ENCODE results near the gene TMEM164. TPM values are rescaled to one million over a fixed set of nuclear protein-coding genes. Genes with fewer than 3 reads are reported as not detected.

Gene TMEM164
- total and polyA plus RNA-seq, 12 donors = 8.7 to 32.2 (median 24.8) TPM

DNA sequence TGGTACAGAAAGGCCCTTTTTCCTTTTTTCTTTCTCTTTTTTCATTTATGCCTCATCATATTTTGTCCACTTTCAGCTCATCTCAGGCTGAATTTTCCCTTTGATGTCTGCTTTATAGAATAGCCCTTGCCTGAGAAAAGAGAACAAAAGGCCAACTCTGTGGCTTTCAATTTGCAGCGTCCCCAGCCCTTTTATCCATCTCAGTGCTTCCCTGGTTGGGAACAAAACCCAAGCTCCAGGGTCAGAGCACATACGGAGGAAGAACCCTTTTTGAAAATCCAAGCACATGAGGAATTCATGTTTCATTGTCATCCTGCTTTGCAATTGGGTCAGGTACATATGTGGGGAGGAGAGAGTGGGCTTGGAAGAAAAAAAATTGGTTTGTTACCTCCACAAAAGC is 47.5 kb downstream of the TMEM164 start:
- intact Hi-C loops (cut with DNase I) = no loop called here
- Histone ChIP-seq H3K36me3 (replicated peaks in 1 of 2) (no peaks in the 10 kb centered on the region), H3K9me3 (replicated peaks in 1 of 3) (no peaks in the 10 kb centered on the region), H3K4me3 (no peak overlapping the region), H3K4me1 (replicated peaks in 1 of 2) (no peaks in the 10 kb centered on the region), H3K27me3 (no peaks in the 10 kb centered on the region), H3K27ac (no peak overlapping the region)
- DNase-seq = no peak
- TF ChIP-seq CTCF (IDR thresholded peaks at IDR 0.05) (no peak), POLR2A (IDR thresholded peaks at IDR 0.05) (no peak)
- WGBS, 4 donors = 55 to 88% (median 75%) methylated on average over 2 of the region's 2 CpGs

DNA sequence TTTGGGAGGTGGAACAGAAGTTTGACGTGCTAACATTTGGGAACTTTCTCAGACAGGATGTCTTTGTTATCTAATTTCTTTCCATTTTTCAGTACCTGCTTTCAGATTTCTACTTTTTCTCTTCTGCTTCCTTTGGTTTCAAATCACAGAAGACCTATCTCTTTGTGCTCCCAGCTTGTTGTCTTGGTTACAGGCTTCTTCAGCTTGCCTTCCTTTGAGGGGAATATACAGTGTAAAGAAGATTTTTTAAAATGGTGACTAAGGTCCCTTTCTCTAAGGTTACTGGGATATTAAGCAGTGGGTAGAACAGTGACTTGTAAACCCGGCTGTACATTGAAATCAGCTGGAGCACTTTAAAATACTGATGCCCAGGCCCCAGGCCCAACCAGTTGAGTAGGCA is 48.0 kb downstream of the TMEM164 start:
- no peak for TF ChIP-seq POLR2A (IDR thresholded peaks at IDR 0.05)
- no peak for TF ChIP-seq CTCF (IDR thresholded peaks at IDR 0.05)
- no peak overlapping the region for H3K27ac ChIP-seq
- H3K4me1 ChIP-seq (replicated peaks in 1 of 2) = no peaks in the 10 kb centered on the region
- H3K36me3 ChIP-seq (replicated peaks in 1 of 2) = no peaks in the 10 kb centered on the region
- no peaks in the 10 kb centered on the region for H3K27me3 ChIP-seq
- no peak for DNase-seq
- intact Hi-C loops (cut with DNase I) = no loop called here
- H3K4me3 ChIP-seq = no peak overlapping the region
- no peaks in the 10 kb centered on the region for H3K9me3 ChIP-seq (replicated peaks in 1 of 3)
- WGBS, 4 donors = 77 to 98% (median 85%) methylated on average over 2 of the region's 2 CpGs

DNA sequence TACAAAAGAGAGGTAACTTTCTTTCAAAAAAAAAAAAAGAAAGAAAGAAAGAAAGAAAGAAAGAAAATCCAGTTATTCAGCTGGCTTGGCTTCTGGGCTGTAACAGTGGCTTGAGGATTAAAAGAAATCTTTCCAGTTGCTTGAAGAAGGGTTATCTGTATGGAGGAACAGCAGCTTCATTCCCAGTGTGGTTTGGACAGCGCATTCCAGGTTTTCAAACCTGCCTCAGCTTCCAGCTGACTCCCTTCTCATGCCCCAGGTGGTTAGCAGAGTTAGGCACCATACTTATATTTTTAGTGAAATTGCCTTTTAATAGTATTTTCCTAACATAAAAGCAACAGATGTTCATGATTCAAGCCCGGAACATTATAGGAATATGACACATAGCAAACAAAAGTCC is 48.6 kb downstream of the TMEM164 start:
- no peaks in the 10 kb centered on the region for H3K4me1 ChIP-seq (replicated peaks in 1 of 2)
- DNase-seq = no peak
- WGBS, 4 donors = 83 to 98% (median 90%) methylated on average over 2 of the region's 2 CpGs
- no peak overlapping the region for H3K4me3 ChIP-seq
- TF ChIP-seq CTCF (IDR thresholded peaks at IDR 0.05) (no peak), POLR2A (IDR thresholded peaks at IDR 0.05) (no peak)
- no peaks in the 10 kb centered on the region for H3K27me3 ChIP-seq
- no peaks in the 10 kb centered on the region for H3K36me3 ChIP-seq (replicated peaks in 1 of 2)
- no peak overlapping the region for H3K27ac ChIP-seq
- no peaks in the 10 kb centered on the region for H3K9me3 ChIP-seq (replicated peaks in 1 of 3)
- intact Hi-C loops (cut with DNase I) = no loop called here

GRCh38 chrX:110052303-110052702 is 49.4 kb downstream of the TMEM164 start:
- Histone ChIP-seq H3K27ac (no peak overlapping the region), H3K9me3 (replicated peaks in 1 of 3) (no peaks in the 10 kb centered on the region), H3K27me3 (no peaks in the 10 kb centered on the region), H3K4me3 (no peak overlapping the region), H3K36me3 (replicated peaks in 1 of 2) (no peaks in the 10 kb centered on the region), H3K4me1 (replicated peaks in 1 of 2) (no peaks in the 10 kb centered on the region)
- intact Hi-C loops (cut with DNase I) = no loop called here
- no peak for DNase-seq
- TF ChIP-seq CTCF (IDR thresholded peaks at IDR 0.05) (no peak), POLR2A (IDR thresholded peaks at IDR 0.05) (no peak)

Measured in adrenal gland (tissue), 12 donors.